Panc1 (cell line): Measurements from ENCODE around the gene BICDL2.

Experiments used
- POLR2AphosphoS5 ChIP-seq: IDR thresholded peaks from 2 replicates; pipeline ENCODE4 v1.6.1; 2012; ENCODE audit warnings: mild to moderate bottlenecking, low read depth, low read length, moderate library complexity
- TCF7L2 ChIP-seq: IDR thresholded peaks from 2 replicates; pipeline ENCODE4 v1.6.1; 2011; ENCODE audit warnings: mild to moderate bottlenecking, low read depth, low read length, inconsistent platforms
- TF ChIP-seq, protein P1 (sequence below), 2 experiments: IDR thresholded peaks; 2 replicates each; pipeline ENCODE4 v1.6.1; 2011 to 2012; ENCODE audit warnings: low read depth in 2 of 2, control low read depth in 1 of 2, low read length in 1 of 2, mild to moderate bottlenecking in 1 of 2, moderate library complexity in 1 of 2; ENCODE audit not compliant: insufficient read depth in 1 of 2
- TF ChIP-seq, protein P2 (sequence below): fragments of 450-650 bp; IDR thresholded peaks from 2 replicates; pipeline ENCODE4 v1.5.1; 2017; ENCODE audit warnings: mild to moderate bottlenecking

DNA sequence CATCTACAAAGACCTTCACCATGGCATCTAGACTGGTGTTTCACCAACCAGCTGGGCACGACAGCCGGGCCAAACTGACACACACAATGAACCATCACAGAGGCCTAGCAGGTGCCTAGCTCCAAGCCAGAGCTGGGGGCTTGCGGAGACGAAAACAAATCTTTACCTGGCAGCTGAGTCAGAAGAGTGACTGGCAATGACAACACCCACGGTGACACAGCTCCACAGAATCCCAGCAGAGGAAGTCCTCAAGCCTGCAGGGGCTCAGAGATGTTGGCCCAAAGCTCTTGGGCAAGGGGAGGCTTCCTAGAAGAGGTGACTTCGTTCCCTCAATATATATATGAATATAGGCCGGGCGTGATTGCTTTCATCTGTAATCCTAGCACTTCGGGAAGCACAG, 14.8 kb upstream of the BICDL2 start:
- TF ChIP-seq, protein P1, sequence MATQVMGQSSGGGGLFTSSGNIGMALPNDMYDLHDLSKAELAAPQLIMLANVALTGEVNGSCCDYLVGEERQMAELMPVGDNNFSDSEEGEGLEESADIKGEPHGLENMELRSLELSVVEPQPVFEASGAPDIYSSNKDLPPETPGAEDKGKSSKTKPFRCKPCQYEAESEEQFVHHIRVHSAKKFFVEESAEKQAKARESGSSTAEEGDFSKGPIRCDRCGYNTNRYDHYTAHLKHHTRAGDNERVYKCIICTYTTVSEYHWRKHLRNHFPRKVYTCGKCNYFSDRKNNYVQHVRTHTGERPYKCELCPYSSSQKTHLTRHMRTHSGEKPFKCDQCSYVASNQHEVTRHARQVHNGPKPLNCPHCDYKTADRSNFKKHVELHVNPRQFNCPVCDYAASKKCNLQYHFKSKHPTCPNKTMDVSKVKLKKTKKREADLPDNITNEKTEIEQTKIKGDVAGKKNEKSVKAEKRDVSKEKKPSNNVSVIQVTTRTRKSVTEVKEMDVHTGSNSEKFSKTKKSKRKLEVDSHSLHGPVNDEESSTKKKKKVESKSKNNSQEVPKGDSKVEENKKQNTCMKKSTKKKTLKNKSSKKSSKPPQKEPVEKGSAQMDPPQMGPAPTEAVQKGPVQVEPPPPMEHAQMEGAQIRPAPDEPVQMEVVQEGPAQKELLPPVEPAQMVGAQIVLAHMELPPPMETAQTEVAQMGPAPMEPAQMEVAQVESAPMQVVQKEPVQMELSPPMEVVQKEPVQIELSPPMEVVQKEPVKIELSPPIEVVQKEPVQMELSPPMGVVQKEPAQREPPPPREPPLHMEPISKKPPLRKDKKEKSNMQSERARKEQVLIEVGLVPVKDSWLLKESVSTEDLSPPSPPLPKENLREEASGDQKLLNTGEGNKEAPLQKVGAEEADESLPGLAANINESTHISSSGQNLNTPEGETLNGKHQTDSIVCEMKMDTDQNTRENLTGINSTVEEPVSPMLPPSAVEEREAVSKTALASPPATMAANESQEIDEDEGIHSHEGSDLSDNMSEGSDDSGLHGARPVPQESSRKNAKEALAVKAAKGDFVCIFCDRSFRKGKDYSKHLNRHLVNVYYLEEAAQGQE (IDR thresholded peaks at IDR 0.05; ENCODE audit: insufficient read depth in 1 of 2, low read depth in 2 of 2, low read length in 1 of 2) = no peak
- TF ChIP-seq, protein P2, sequence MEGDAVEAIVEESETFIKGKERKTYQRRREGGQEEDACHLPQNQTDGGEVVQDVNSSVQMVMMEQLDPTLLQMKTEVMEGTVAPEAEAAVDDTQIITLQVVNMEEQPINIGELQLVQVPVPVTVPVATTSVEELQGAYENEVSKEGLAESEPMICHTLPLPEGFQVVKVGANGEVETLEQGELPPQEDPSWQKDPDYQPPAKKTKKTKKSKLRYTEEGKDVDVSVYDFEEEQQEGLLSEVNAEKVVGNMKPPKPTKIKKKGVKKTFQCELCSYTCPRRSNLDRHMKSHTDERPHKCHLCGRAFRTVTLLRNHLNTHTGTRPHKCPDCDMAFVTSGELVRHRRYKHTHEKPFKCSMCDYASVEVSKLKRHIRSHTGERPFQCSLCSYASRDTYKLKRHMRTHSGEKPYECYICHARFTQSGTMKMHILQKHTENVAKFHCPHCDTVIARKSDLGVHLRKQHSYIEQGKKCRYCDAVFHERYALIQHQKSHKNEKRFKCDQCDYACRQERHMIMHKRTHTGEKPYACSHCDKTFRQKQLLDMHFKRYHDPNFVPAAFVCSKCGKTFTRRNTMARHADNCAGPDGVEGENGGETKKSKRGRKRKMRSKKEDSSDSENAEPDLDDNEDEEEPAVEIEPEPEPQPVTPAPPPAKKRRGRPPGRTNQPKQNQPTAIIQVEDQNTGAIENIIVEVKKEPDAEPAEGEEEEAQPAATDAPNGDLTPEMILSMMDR = no peak
- no peak for TF ChIP-seq POLR2AphosphoS5
- no peak for TF ChIP-seq TCF7L2
